ACC112 (cell line): ENCODE data around the gene ANO4.

ENCODE experiments used
- H2AFZ ChIP-seq: fragments of 200-600 bp; sonication (generic); one replicate; pipeline ENCODE4 v1.6.0; 2017; ENCODE audit warnings: antibody characterized with exemption, low read length; ENCODE audit not compliant: unreplicated experiment
- H3K27ac ChIP-seq: fragments of 200-600 bp; sonication (generic); 2 replicates; pipeline ENCODE4 v1.5.1; 2014; ENCODE audit warnings: low read depth, mild to moderate bottlenecking, antibody characterized with exemption, low read length, moderate library complexity
- H3K27me3 ChIP-seq: fragments of 200-600 bp; sonication (generic); 2 replicates; pipeline ENCODE4 v1.6.1; 2014; ENCODE audit warnings: mild to moderate bottlenecking, antibody characterized with exemption, low read length, moderate library complexity, mixed read lengths; ENCODE audit not compliant: insufficient read depth
- H3K36me3 ChIP-seq: fragments of 200-600 bp; sonication (generic); 2 replicates; pipeline ENCODE4 v1.6.1; 2016; ENCODE audit warnings: mild to moderate bottlenecking, antibody characterized with exemption, low read length, moderate library complexity, mixed read lengths; ENCODE audit not compliant: insufficient read depth
- H3K4me1 ChIP-seq: fragments of 200-600 bp; sonication (generic); one replicate; pipeline ENCODE4 v1.6.1; 2016; ENCODE audit warnings: low read length, mixed read lengths; ENCODE audit not compliant: insufficient read depth, unreplicated experiment, control insufficient read depth
- H3K4me3 ChIP-seq: fragments of 200-600 bp; sonication (generic); 2 replicates; pipeline ENCODE4 v1.5.1; 2014; ENCODE audit warnings: mild to moderate bottlenecking, low read depth, low read length
- H3K79me2 ChIP-seq: fragments of 200-600 bp; sonication (generic); one replicate; pipeline ENCODE4 v1.6.0; 2016; ENCODE audit warnings: low read length; ENCODE audit not compliant: control insufficient read depth, unreplicated experiment, insufficient read depth

ANO4 gene

GRCh38 chr12:100789975-100790374 is 4.6 kb upstream of the ANO4 start:
- H2AFZ ChIP-seq: no peak overlapping the region

GRCh38 chr12:100790552-100790951 is 4.0 kb upstream of the ANO4 start:
- Histone ChIP-seq H3K27ac (no peak overlapping the region), H3K79me2 (no peaks in the 10 kb centered on the region), H3K4me3 (no peak overlapping the region), H2AFZ (no peak overlapping the region), H3K36me3 (no peaks in the 10 kb centered on the region), H3K4me1 (peaks cover 3% of the 10 kb centered on the region), H3K27me3 (no peaks in the 10 kb centered on the region)

More at GRCh38 chr12:100789975-100790374, 4.6 kb upstream of the ANO4 start:
- Histone ChIP-seq H3K79me2 (no peaks in the 10 kb centered on the region), H3K4me3 (no peak overlapping the region), H3K36me3 (no peaks in the 10 kb centered on the region), H3K27me3 (no peaks in the 10 kb centered on the region), H3K4me1 (peaks cover 3% of the 10 kb centered on the region), H3K27ac (no peak overlapping the region)

GRCh38 chr12:100793182-100793581 is 1.4 kb upstream of the ANO4 start:
- Histone ChIP-seq H2AFZ (no peak overlapping the region), H3K27ac (no peak overlapping the region), H3K4me1 (peaks cover 3% of the 10 kb centered on the region), H3K36me3 (no peaks in the 10 kb centered on the region), H3K27me3 (no peaks in the 10 kb centered on the region), H3K4me3 (no peak overlapping the region), H3K79me2 (no peaks in the 10 kb centered on the region)

- Histone ChIP-seq H3K4me3 (no peak overlapping the region), H3K27me3 (no peaks in the 10 kb centered on the region), H3K36me3 (no peaks in the 10 kb centered on the region), H3K79me2 (no peaks in the 10 kb centered on the region), H2AFZ (no peak overlapping the region), H3K27ac (no peak overlapping the region), H3K4me1 (peaks cover 3% of the 10 kb centered on the region)
These were observed 711 bp downstream of the ANO4 start for GRCh38 chr12:100795174-100795799.

GRCh38 chr12:100795800-100796179 is 1.2 kb downstream of the ANO4 start:
- Histone ChIP-seq H3K4me3 (no peak overlapping the region), H2AFZ (no peak overlapping the region), H3K27me3 (no peaks in the 10 kb centered on the region), H3K4me1 (peaks cover 3% of the 10 kb centered on the region), H3K36me3 (no peaks in the 10 kb centered on the region), H3K79me2 (no peaks in the 10 kb centered on the region), H3K27ac (no peak overlapping the region)

- Histone ChIP-seq H3K4me1 (peaks cover 3% of the 10 kb centered on the region), H3K79me2 (no peaks in the 10 kb centered on the region), H3K27me3 (no peaks in the 10 kb centered on the region), H3K4me3 (no peak overlapping the region), H3K27ac (no peak overlapping the region), H2AFZ (no peak overlapping the region), H3K36me3 (no peaks in the 10 kb centered on the region)
These were observed 2.0 kb downstream of the ANO4 start for GRCh38 chr12:100796621-100797020.

GRCh38 chr12:100797246-100797645 is 2.7 kb downstream of the ANO4 start:
- Histone ChIP-seq H3K4me3 (no peak overlapping the region), H3K27me3 (no peaks in the 10 kb centered on the region), H3K27ac (no peak overlapping the region), H3K4me1 (peaks cover 3% of the 10 kb centered on the region), H3K79me2 (no peaks in the 10 kb centered on the region), H2AFZ (no peak overlapping the region), H3K36me3 (no peaks in the 10 kb centered on the region)

- Histone ChIP-seq H3K4me1 (peaks cover 3% of the 10 kb centered on the region), H3K79me2 (no peaks in the 10 kb centered on the region), H3K27ac (no peak overlapping the region), H2AFZ (no peak overlapping the region), H3K36me3 (no peaks in the 10 kb centered on the region), H3K27me3 (no peaks in the 10 kb centered on the region), H3K4me3 (no peak overlapping the region)
These were observed 3.2 kb downstream of the ANO4 start for GRCh38 chr12:100797786-100798185.

GRCh38 chr12:100798286-100799160 is 3.9 kb downstream of the ANO4 start:
- Histone ChIP-seq H3K27ac (no peak overlapping the region), H3K27me3 (no peaks in the 10 kb centered on the region), H3K4me3 (no peak overlapping the region)

GRCh38 chr12:100799770-100800169 is 5.2 kb downstream of the ANO4 start:
- H3K36me3 ChIP-seq: no peaks in the 10 kb centered on the region
- no peak overlapping the region for H3K4me3 ChIP-seq
- H2AFZ ChIP-seq: no peak overlapping the region
- H3K27ac ChIP-seq: no peak overlapping the region
- H3K27me3 ChIP-seq: no peaks in the 10 kb centered on the region
- H3K79me2 ChIP-seq: no peaks in the 10 kb centered on the region
- no peaks in the 10 kb centered on the region for H3K4me1 ChIP-seq

More at GRCh38 chr12:100798286-100799160, 3.9 kb downstream of the ANO4 start:
- Histone ChIP-seq H3K79me2 (no peaks in the 10 kb centered on the region), H3K36me3 (no peaks in the 10 kb centered on the region), H2AFZ (no peak overlapping the region), H3K4me1 (no peaks in the 10 kb centered on the region)

- Histone ChIP-seq H3K4me1 (no peaks in the 10 kb centered on the region), H3K27me3 (no peaks in the 10 kb centered on the region), H3K4me3 (no peak overlapping the region), H3K79me2 (no peaks in the 10 kb centered on the region), H2AFZ (no peak overlapping the region), H3K36me3 (no peaks in the 10 kb centered on the region), H3K27ac (no peak overlapping the region)
These were observed 6.1 kb downstream of the ANO4 start for GRCh38 chr12:100800723-100801122.
